SU-DHL-6 (cell line): ENCODE data around the gene CORO7.

Source experiments
- H2AFZ ChIP-seq: fragments of 200-600 bp; sonication (generic); 2 replicates; pipeline ENCODE4 v1.6.1; 2014; ENCODE audit warnings: low read depth, mild to moderate bottlenecking, moderate library complexity, mixed read lengths, antibody characterized with exemption, low read length; ENCODE audit not compliant: severe bottlenecking
- H3F3A ChIP-seq: fragments of 200-600 bp; shearing (Covaris generic); 2 replicates; pipeline ENCODE4 v1.6.0; 2016; ENCODE audit warnings: antibody characterized with exemption, mild to moderate bottlenecking; ENCODE audit not compliant: insufficient read depth
- H3K27ac ChIP-seq: fragments of 200-600 bp; sonication (generic); 2 replicates; pipeline ENCODE4 v1.5.1; 2016; ENCODE audit warnings: low read depth, mild to moderate bottlenecking, low read length, moderate library complexity, mixed read lengths
- H3K27me3 ChIP-seq: fragments of 200-600 bp; sonication (generic), shearing (Covaris generic); 2 replicates; pipeline ENCODE4 v1.6.0; 2014; ENCODE audit warnings: mild to moderate bottlenecking, low read length
- H3K36me3 ChIP-seq: fragments of 200-600 bp; sonication (generic); 2 replicates; pipeline ENCODE4 v1.6.1; 2014; ENCODE audit warnings: mild to moderate bottlenecking, low read length, mixed read lengths
- H3K4me2 ChIP-seq: fragments of 300-600, 200-600 bp; shearing (Covaris generic), sonication (generic); 2 replicates; pipeline ENCODE4 v1.6.0; 2014; ENCODE audit warnings: low read length, low read depth, mild to moderate bottlenecking; ENCODE audit not compliant: poor library complexity, severe bottlenecking
- H3K4me3 ChIP-seq: fragments of 200-600 bp; sonication (generic); 2 replicates; pipeline ENCODE4 v1.5.1; 2014; ENCODE audit warnings: antibody characterized with exemption, low read length, mild to moderate bottlenecking, mixed read lengths; ENCODE audit not compliant: insufficient read depth, poor library complexity, severe bottlenecking
- H3K79me2 ChIP-seq: fragments of 200-600 bp; sonication (generic); 2 replicates; pipeline ENCODE4 v1.6.1; 2014; ENCODE audit warnings: mild to moderate bottlenecking, low read length, moderate library complexity; ENCODE audit not compliant: insufficient read depth
- H3K9ac ChIP-seq: fragments of 200-600 bp; sonication (generic); 2 replicates; pipeline ENCODE4 v1.7.0; 2014; ENCODE audit warnings: mild to moderate bottlenecking, low read length
- H3K9me2 ChIP-seq: fragments of 200-600 bp; sonication (generic); replicated peaks from 2 replicates; pipeline ENCODE4 v1.6.1; 2014; ENCODE audit warnings: low read length; ENCODE audit not compliant: insufficient read depth
- H3K9me3 ChIP-seq: fragments of 200-600 bp; sonication (generic); 2 replicates; pipeline ENCODE4 v1.6.1; 2014; ENCODE audit warnings: low read length, mixed read lengths; ENCODE audit not compliant: insufficient read depth
- H4K20me1 ChIP-seq: fragments of 200-600 bp; sonication (generic); 2 replicates; pipeline ENCODE4 v1.6.1; 2014; ENCODE audit warnings: low read depth, mild to moderate bottlenecking, antibody characterized with exemption, low read length, moderate library complexity, mixed read lengths
- CTCF ChIP-seq: fragments of 200-600 bp; sonication (generic); IDR thresholded peaks from one replicate; pipeline ENCODE4 v1.5.1; 2017; ENCODE audit warnings: antibody characterized with exemption, mild to moderate bottlenecking, low read length, moderate library complexity; ENCODE audit not compliant: insufficient read depth, poor library complexity, severe bottlenecking
- EZH2phosphoT487 ChIP-seq: fragments of 200-600 bp; sonication (generic), shearing (Covaris generic); conservative IDR thresholded peaks from 2 replicates; pipeline ENCODE4 v1.6.1; 2018; ENCODE audit warnings: mild to moderate bottlenecking, antibody characterized with exemption, low read length, moderate library complexity, mixed read lengths

CORO7 gene

GRCh38 chr16:4332623-4333307 is 83.6 kb downstream of the CORO7 start:
- H4K20me1 ChIP-seq, result no peaks in the 10 kb centered on the region
- no peaks in the 10 kb centered on the region for H3K36me3 ChIP-seq
- no peaks in the 10 kb centered on the region for H3K79me2 ChIP-seq
- no peak overlapping the region for H3K4me2 ChIP-seq
- H3K9me2 ChIP-seq, result no peaks in the 10 kb centered on the region
- no peaks in the 10 kb centered on the region for H3K9me3 ChIP-seq
- H2AFZ ChIP-seq, result no peak overlapping the region
- H3K27ac ChIP-seq, result no peak overlapping the region
- TF ChIP-seq CTCF (no peak), EZH2phosphoT487 (no peak)
- H3K27me3 ChIP-seq, result no peaks in the 10 kb centered on the region
- no peaks in the 10 kb centered on the region for H3F3A ChIP-seq
- H3K9ac ChIP-seq, result no peak overlapping the region
- H3K4me3 ChIP-seq, result no peak overlapping the region

DNA sequence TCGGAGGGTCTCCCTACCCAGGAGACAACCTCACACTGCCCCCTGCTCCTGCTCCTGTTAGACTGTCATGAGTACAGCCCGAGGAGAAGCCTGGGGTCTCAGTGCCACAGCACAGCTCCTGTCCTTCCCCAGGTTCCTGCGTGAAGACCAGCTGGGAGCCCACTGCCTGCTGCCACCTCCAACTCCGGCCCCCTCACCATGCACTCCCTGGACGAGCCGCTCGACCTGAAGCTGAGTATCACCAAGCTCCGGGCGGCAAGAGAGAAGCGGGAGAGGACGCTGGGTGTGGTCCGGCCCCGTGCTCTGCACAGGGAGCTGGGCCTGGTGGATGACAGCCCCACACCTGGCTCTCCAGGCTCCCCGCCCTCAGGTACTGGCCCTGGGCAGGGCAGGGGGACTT is 84.3 kb downstream of the CORO7 start:
- Histone ChIP-seq H3K9me3 (no peaks in the 10 kb centered on the region), H3K9ac (no peak overlapping the region), H3F3A (no peaks in the 10 kb centered on the region), H3K36me3 (no peaks in the 10 kb centered on the region), H3K79me2 (no peaks in the 10 kb centered on the region), H3K27ac (no peak overlapping the region), H3K4me2 (no peak overlapping the region), H4K20me1 (no peaks in the 10 kb centered on the region), H3K27me3 (no peaks in the 10 kb centered on the region), H3K4me3 (no peak overlapping the region), H3K9me2 (no peaks in the 10 kb centered on the region), H2AFZ (no peak overlapping the region)
- no peak for TF ChIP-seq CTCF

DNA sequence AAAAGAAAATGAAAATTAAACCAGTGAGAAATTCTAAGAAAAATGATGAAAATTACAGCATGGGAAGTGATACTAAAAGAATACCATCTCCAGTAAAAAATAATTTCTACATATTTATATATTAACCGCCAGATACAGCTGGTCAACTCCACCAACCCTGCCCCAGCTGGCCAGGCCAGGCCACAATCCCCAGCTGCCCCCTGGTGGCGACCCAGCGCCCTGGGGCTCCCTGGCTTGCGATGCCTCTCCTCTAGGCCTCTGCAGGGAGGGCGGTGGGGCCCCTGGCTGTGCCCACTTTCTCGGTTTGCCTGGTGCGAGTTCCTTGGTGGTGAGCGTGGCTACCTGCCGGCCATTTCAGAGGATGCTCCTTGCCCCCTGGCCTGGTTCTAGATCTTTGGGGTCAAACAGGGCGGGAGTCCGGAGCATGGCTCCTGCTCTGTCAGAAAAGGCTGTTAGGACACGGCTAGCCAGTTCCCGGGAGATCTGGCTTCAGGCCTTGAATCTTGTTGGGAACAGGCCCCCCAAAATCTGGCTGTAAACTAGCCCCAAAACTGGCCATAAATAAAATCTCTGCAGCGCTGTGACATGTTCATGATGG is 86.0 kb downstream of the CORO7 start:
- Histone ChIP-seq H4K20me1 (no peaks in the 10 kb centered on the region), H3K27me3 (no peaks in the 10 kb centered on the region), H3K27ac (no peak overlapping the region), H3K9ac (no peak overlapping the region), H3K79me2 (no peaks in the 10 kb centered on the region), H3K4me2 (no peak overlapping the region), H3F3A (no peaks in the 10 kb centered on the region), H3K9me2 (no peaks in the 10 kb centered on the region), H3K36me3 (no peaks in the 10 kb centered on the region), H2AFZ (no peak overlapping the region), H3K4me3 (no peak overlapping the region), H3K9me3 (no peaks in the 10 kb centered on the region)
- TF ChIP-seq CTCF (peak; percentile 85), EZH2phosphoT487 (no peak)
